Neural cell (in vitro differentiated cells): ENCODE results near the gene TXNDC17.

ENCODE experiments used
- EZH2 ChIP-seq: fragments of 200-600, 300-800 bp; shearing (Covaris generic), sonication (generic); IDR thresholded peaks from 2 replicates; pipeline ENCODE4 v1.6.1; 2014; ENCODE audit warnings: antibody characterized with exemption, low read length, borderline replicate concordance, mild to moderate bottlenecking; ENCODE audit not compliant: insufficient read depth, poor library complexity, severe bottlenecking
- POLR2AphosphoS5 ChIP-seq: IDR thresholded peaks from 2 replicates; pipeline ENCODE4 v1.6.1; 2012
- SMC3 ChIP-seq: fragments of 450-650 bp; conservative IDR thresholded peaks from 2 replicates; pipeline ENCODE4 v1.6.1; 2014; ENCODE audit warnings: antibody characterized with exemption, mild to moderate bottlenecking, moderate library complexity; ENCODE audit not compliant: poor library complexity
- TAF1 ChIP-seq: IDR thresholded peaks from 2 replicates; pipeline ENCODE4 v1.6.1; 2012; ENCODE audit warnings: low read depth
- TF ChIP-seq, protein P1 (sequence below): fragments of 450-650 bp; IDR thresholded peaks from 2 replicates; pipeline ENCODE4 v1.5.1; 2014; ENCODE audit warnings: antibody characterized with exemption, mild to moderate bottlenecking, moderate library complexity; ENCODE audit not compliant: poor library complexity, severe bottlenecking
- TF ChIP-seq, protein P2 (sequence below): IDR thresholded peaks from 2 replicates; pipeline ENCODE4 v1.6.1; 2012; ENCODE audit warnings: borderline replicate concordance

GRCh38 chr17:6677158-6677831, 36.4 kb downstream of the TXNDC17 start:
- TF ChIP-seq, protein P1, sequence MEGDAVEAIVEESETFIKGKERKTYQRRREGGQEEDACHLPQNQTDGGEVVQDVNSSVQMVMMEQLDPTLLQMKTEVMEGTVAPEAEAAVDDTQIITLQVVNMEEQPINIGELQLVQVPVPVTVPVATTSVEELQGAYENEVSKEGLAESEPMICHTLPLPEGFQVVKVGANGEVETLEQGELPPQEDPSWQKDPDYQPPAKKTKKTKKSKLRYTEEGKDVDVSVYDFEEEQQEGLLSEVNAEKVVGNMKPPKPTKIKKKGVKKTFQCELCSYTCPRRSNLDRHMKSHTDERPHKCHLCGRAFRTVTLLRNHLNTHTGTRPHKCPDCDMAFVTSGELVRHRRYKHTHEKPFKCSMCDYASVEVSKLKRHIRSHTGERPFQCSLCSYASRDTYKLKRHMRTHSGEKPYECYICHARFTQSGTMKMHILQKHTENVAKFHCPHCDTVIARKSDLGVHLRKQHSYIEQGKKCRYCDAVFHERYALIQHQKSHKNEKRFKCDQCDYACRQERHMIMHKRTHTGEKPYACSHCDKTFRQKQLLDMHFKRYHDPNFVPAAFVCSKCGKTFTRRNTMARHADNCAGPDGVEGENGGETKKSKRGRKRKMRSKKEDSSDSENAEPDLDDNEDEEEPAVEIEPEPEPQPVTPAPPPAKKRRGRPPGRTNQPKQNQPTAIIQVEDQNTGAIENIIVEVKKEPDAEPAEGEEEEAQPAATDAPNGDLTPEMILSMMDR = no peak
- TF ChIP-seq, protein P2, sequence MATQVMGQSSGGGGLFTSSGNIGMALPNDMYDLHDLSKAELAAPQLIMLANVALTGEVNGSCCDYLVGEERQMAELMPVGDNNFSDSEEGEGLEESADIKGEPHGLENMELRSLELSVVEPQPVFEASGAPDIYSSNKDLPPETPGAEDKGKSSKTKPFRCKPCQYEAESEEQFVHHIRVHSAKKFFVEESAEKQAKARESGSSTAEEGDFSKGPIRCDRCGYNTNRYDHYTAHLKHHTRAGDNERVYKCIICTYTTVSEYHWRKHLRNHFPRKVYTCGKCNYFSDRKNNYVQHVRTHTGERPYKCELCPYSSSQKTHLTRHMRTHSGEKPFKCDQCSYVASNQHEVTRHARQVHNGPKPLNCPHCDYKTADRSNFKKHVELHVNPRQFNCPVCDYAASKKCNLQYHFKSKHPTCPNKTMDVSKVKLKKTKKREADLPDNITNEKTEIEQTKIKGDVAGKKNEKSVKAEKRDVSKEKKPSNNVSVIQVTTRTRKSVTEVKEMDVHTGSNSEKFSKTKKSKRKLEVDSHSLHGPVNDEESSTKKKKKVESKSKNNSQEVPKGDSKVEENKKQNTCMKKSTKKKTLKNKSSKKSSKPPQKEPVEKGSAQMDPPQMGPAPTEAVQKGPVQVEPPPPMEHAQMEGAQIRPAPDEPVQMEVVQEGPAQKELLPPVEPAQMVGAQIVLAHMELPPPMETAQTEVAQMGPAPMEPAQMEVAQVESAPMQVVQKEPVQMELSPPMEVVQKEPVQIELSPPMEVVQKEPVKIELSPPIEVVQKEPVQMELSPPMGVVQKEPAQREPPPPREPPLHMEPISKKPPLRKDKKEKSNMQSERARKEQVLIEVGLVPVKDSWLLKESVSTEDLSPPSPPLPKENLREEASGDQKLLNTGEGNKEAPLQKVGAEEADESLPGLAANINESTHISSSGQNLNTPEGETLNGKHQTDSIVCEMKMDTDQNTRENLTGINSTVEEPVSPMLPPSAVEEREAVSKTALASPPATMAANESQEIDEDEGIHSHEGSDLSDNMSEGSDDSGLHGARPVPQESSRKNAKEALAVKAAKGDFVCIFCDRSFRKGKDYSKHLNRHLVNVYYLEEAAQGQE = no peak
- TF ChIP-seq EZH2 (no peak), POLR2AphosphoS5 (no peak), SMC3 (no peak), TAF1 (no peak)
